HepG2 (cell line): ENCODE data around the gene MAEA. TPM values are rescaled to one million over a fixed set of nuclear protein-coding genes. Genes with fewer than 3 reads are reported as not detected.
A peak's percentile ranks its signal among the peaks of the same experiment; 100 is the strongest.

Experiments
- ATAC-seq: fragments of 200-7000 bp; cut with Tn5 transposase; 3 replicates; pipeline ENCODE4 v1.9.1; 2020; ENCODE audit warnings: mild to moderate bottlenecking, moderate library complexity
- BruUV-seq: library from RNA; stranded (reverse); fragments of 400-500 nt; replicated peaks from 2 replicates; lab custom pipeline; 2021; lab: Mats Ljungman, UMichigan
- CTCF ChIA-PET: fragments of 300-600 bp; formaldehyde crosslinking; extraction: SDS; loops from one replicate; lab custom pipeline; 2021; ENCODE audit warnings: low total read pairs, inconsistent platforms, low intra/inter-chr PET ratio; lab: Yijun Ruan, JAX
- POLR2A ChIA-PET: fragments of 350-600 bp; sonication (Branson Sonifier 250); formaldehyde crosslinking; loops from one replicate; lab custom pipeline; 2020; ENCODE audit warnings: antibody characterized with exemption, inconsistent platforms; lab: Yijun Ruan, JAX
- DNase-seq: peaks from one replicate; pipeline ENCODE4 v3.0.0-alpha.2; 2015; ENCODE audit warnings: low spot score
- FAIRE-seq: peaks from 3 replicates; lab custom pipeline; 2011; peaks lifted over from hg19 to GRCh38; lab: Jason Lieb, UNC
- H2AFZ ChIP-seq: one replicate; pipeline ENCODE4 v1.6.1; 2011; ENCODE audit warnings: low read length, inconsistent platforms
- H3K27ac ChIP-seq: fragments of 300-600 bp; 3 replicates; pipeline ENCODE4 v1.8.0; 2011; ENCODE audit warnings: mixed run types, mild to moderate bottlenecking, mixed read lengths, low read length, inconsistent platforms; ENCODE audit not compliant: insufficient read depth; ENCODE audit errors: extremely low read length
- H3K27me3 ChIP-seq, 2 experiments: fragments of 200-600 bp in 1 of 2; 2 replicates in 1 of 2; 3 replicates in 1 of 2; pipeline versions ENCODE4 v1.6.0 to v1.8.0; 2011; ENCODE audit warnings: low read length in 2 of 2, mild to moderate bottlenecking in 2 of 2, moderate library complexity in 2 of 2, inconsistent platforms in 1 of 2; ENCODE audit not compliant: insufficient read depth in 2 of 2, control insufficient read depth in 1 of 2
- H3K36me3 ChIP-seq, 2 experiments: fragments of 200-600 bp in 1 of 2; replicated peaks in 1 of 2; 2 replicates in 1 of 2; 3 replicates in 1 of 2; pipeline versions ENCODE4 v1.5.1 to v1.8.0; 2011; ENCODE audit warnings: low read length in 2 of 2, inconsistent platforms in 1 of 2; ENCODE audit not compliant: insufficient read depth in 2 of 2, control insufficient read depth in 1 of 2
- H3K4me1 ChIP-seq: 2 replicates; pipeline ENCODE4 v1.5.1; 2012; ENCODE audit warnings: low read length, inconsistent platforms; ENCODE audit not compliant: insufficient read depth
- H3K4me2 ChIP-seq: 2 replicates; pipeline ENCODE4 v1.6.0; 2011; ENCODE audit warnings: low read depth, low read length, inconsistent platforms
- H3K4me3 ChIP-seq, 3 experiments: fragments of 200-600 bp in 1 of 3; sonication (generic), shearing (Covaris generic) in 1 of 3; replicated peaks in 1 of 3; 2 replicates each; pipeline ENCODE4 v1.5.1; 2011 to 2016; ENCODE audit warnings: low read length in 3 of 3, inconsistent platforms in 2 of 3, low read depth in 2 of 3, mild to moderate bottlenecking in 2 of 3, control low read depth in 1 of 3, mixed read lengths in 1 of 3; ENCODE audit not compliant: insufficient read depth in 1 of 3
- H3K79me2 ChIP-seq: one replicate; pipeline ENCODE4 v1.6.1; 2011; ENCODE audit warnings: low read length, inconsistent platforms; ENCODE audit not compliant: insufficient read depth
- H3K9ac ChIP-seq: 2 replicates; pipeline ENCODE4 v1.6.0; 2011; ENCODE audit warnings: mild to moderate bottlenecking, low read depth, low read length, inconsistent platforms; ENCODE audit not compliant: insufficient read depth
- H3K9me3 ChIP-seq: 2 replicates; pipeline ENCODE4 v1.5.1; 2012; ENCODE audit warnings: mild to moderate bottlenecking, low read length
- H4K20me1 ChIP-seq: 2 replicates; pipeline ENCODE4 v1.6.0; 2011; ENCODE audit warnings: inconsistent platforms, mild to moderate bottlenecking, low read length, moderate library complexity; ENCODE audit not compliant: insufficient read depth
- AGO2 ChIP-seq: fragments of 200-400 bp; formaldehyde crosslinking; optimal IDR thresholded peaks from 2 replicates; pipeline ENCODE3; 2017; ENCODE audit warnings: mild to moderate bottlenecking, low read depth, low read length, moderate library complexity
- ESRRA ChIP-seq: sonication (generic); formaldehyde crosslinking; IDR thresholded peaks from 2 replicates; pipeline ENCODE4 v1.5.1; 2020; ENCODE audit warnings: mild to moderate bottlenecking, low read depth, missing genetic modification reagents
- NCOA5 ChIP-seq: sonication (generic); formaldehyde crosslinking; IDR thresholded peaks from 2 replicates; pipeline ENCODE4 v1.4.0; 2020; ENCODE audit warnings: missing genetic modification reagents
- NFE2 ChIP-seq: sonication (generic); formaldehyde crosslinking; IDR thresholded peaks from 2 replicates; pipeline ENCODE4 v1.4.0; 2020; ENCODE audit warnings: missing genetic modification reagents
- PHF21A ChIP-seq: sonication (generic); formaldehyde crosslinking; IDR thresholded peaks from 2 replicates; pipeline ENCODE4 v1.5.0; 2020; ENCODE audit warnings: mild to moderate bottlenecking, missing genetic modification reagents
- SNAPC5 ChIP-seq: sonication (generic); formaldehyde crosslinking; IDR thresholded peaks from 2 replicates; pipeline ENCODE4 v1.8.1; 2023; ENCODE audit warnings: mild to moderate bottlenecking, missing genetic modification reagents, borderline replicate concordance
- THAP9 ChIP-seq: sonication (generic); formaldehyde crosslinking; IDR thresholded peaks from 2 replicates; pipeline ENCODE4; 2020; ENCODE audit warnings: missing genetic modification reagents, mild to moderate bottlenecking, borderline replicate concordance
- U2AF1 ChIP-seq: fragments of 200-400 bp; formaldehyde crosslinking; optimal IDR thresholded peaks from 2 replicates; pipeline ENCODE3; 2017; ENCODE audit warnings: mild to moderate bottlenecking, low read depth, low read length
- WGBS: methylation state at CpG from one replicate; pipeline ENCODE4 v1.1.6; 2017; ENCODE audit warnings: low lambda C conversion rate; 5-methylcytosine and 5-hydroxymethylcytosine counted together
- in situ Hi-C: cut with HindIII; loops from 2 replicates; pipeline ENCODE4 v1.10.0; 2017; ENCODE audit warnings: low pct_unique_long_range_greater_than_20kb; ENCODE audit not compliant: extremely low pct_ligation_motif_present
- intact Hi-C: fragments of 100-400 bp; cut with micrococcal nuclease; formaldehyde crosslinking; loops from one replicate; pipeline ENCODE4 v1.10.0; 2022; ENCODE audit not compliant: unreplicated experiment
- polyA plus RNA-seq, 8 experiments: library from polyadenylated mRNA; depleted of rRNA in 3 of 8; stranded (reverse) in 7 of 8; unstranded in 1 of 8; fragments of >200 nt; fragmentation: Illumina TruSeq in 4 of 8; extraction: Trizol in 4 of 8; gene quantifications; 2 replicates each; pipeline versions ENCODE4 v1.2.1 to v1.2.3, GENCODE V29; 2011 to 2016; ENCODE audit warnings: low read depth in 4 of 8, missing spikeins in 1 of 8, mixed read lengths in 1 of 8; ENCODE audit not compliant: insufficient read depth in 1 of 8
- total RNA-seq, 5 experiments: library from RNA; depleted of rRNA; stranded (reverse); fragments of >200 nt; fragmentation: Illumina TruSeq; extraction: Trizol; gene quantifications; 2 replicates each; pipeline ENCODE4 v1.2.3, GENCODE V29; 2016; ENCODE audit warnings: low read depth in 1 of 5

The MAEA gene
- total and polyA plus RNA-seq, 2 of the 13 experiments (the other 11 are each of a cell fraction or from before 2014, with no cell fraction given): 52.0 to 57.1 TPM

- TF ChIP-seq THAP9 (no peak), NFE2 (CRISPR knock-in tag) (no peak), SNAPC5 (CRISPR knock-in tag) (no peak), ESRRA (CRISPR knock-in tag) (no peak), U2AF1 (no peak), PHF21A (CRISPR knock-in tag) (no peak)
Measured at GRCh38 chr4:1378559-1379231, 89.0 kb downstream of the MAEA start (continued).

- H4K20me1 ChIP-seq: no peaks in the 10 kb centered on the region
- no peak overlapping the region for H3K4me2 ChIP-seq
- DNase-seq (no peak), ATAC-seq (no peak)
- H3K27me3 ChIP-seq: no peaks in the 10 kb centered on the region
- POLR2A ChIA-PET: no interaction called here
- intact Hi-C loops: no loop called here
- H3K79me2 ChIP-seq: no peaks in the 10 kb centered on the region
- no peak overlapping the region for H3K9ac ChIP-seq
- no peak overlapping the region for H3K4me3 ChIP-seq
- TF ChIP-seq NCOA5 (no peak), AGO2 (peak; percentile 7)
- TF ChIP-seq, all 625 proteins: peak for 1
- WGBS: no CpG with 5 or more reads among the region's 27 CpGs
- CTCF ChIA-PET: no interaction called here
- H3K36me3 ChIP-seq: peaks cover 2 to 6% of the 10 kb centered on the region in 2 experiments; a peak in 2 of 5 replicates
- H3K27ac ChIP-seq: no peak overlapping the region
- no peak for FAIRE-seq
- in situ Hi-C loops: no loop called here
- BruUV-seq: no TSS peak
- no peaks in the 10 kb centered on the region for H3K4me1 ChIP-seq
- H2AFZ ChIP-seq: no peak overlapping the region
- no peaks in the 10 kb centered on the region for H3K9me3 ChIP-seq
Measured at GRCh38 chr4:1379351-1379781, 89.7 kb downstream of the MAEA start.
